Ishikawa (cell line): ENCODE measurements around the gene CLEC2B.

Experiments used
- CEBPB ChIP-seq: IDR thresholded peaks from 2 replicates; pipeline ENCODE4 v1.6.1; 2012
- CREB1 ChIP-seq: IDR thresholded peaks from 2 replicates; pipeline ENCODE4 v1.6.1; 2012; ENCODE audit warnings: low read depth
- EGR1 ChIP-seq: IDR thresholded peaks from 2 replicates; pipeline ENCODE4 v1.6.1; 2012
- EP300 ChIP-seq: IDR thresholded peaks from 2 replicates; pipeline ENCODE4 v1.6.1; 2012; ENCODE audit warnings: borderline replicate concordance
- FOXM1 ChIP-seq: IDR thresholded peaks from 2 replicates; pipeline ENCODE4 v1.6.1; 2012; ENCODE audit warnings: low read depth, borderline replicate concordance
- NFIC ChIP-seq: IDR thresholded peaks from 2 replicates; pipeline ENCODE4 v1.6.1; 2012
- RAD21 ChIP-seq: IDR thresholded peaks from 2 replicates; pipeline ENCODE4 v1.6.1; 2012; ENCODE audit warnings: low read depth
- REST ChIP-seq: IDR thresholded peaks from 2 replicates; pipeline ENCODE4 v1.6.1; 2012; ENCODE audit warnings: low read depth, mild to moderate bottlenecking
- TAF1 ChIP-seq: IDR thresholded peaks from 2 replicates; pipeline ENCODE4 v1.6.1; 2012; ENCODE audit warnings: low read depth, mild to moderate bottlenecking
- TCF12 ChIP-seq: IDR thresholded peaks from 2 replicates; pipeline ENCODE4 v1.6.1; 2012; ENCODE audit warnings: low read depth
- TEAD4 ChIP-seq: IDR thresholded peaks from 2 replicates; pipeline ENCODE4 v1.6.1; 2012
- USF1 ChIP-seq: IDR thresholded peaks from 2 replicates; pipeline ENCODE4 v1.6.1; 2012
- YY1 ChIP-seq: IDR thresholded peaks from 2 replicates; pipeline ENCODE4 v1.6.1; 2012; ENCODE audit warnings: low read depth
- ZBTB7A ChIP-seq: IDR thresholded peaks from 2 replicates; pipeline ENCODE4 v1.6.1; 2012; ENCODE audit warnings: low read depth
- TF ChIP-seq, protein P1 (sequence below): IDR thresholded peaks from 2 replicates; pipeline ENCODE4 v1.6.1; 2012

The CLEC2B gene

GRCh38 chr12:9813821-9814798 lies 55.0 kb downstream of the CLEC2B start:
- TF ChIP-seq YY1, result no peak
- peak; percentile 94 for TF ChIP-seq RAD21

GRCh38 chr12:9811621-9812020 lies 57.5 kb downstream of the CLEC2B start:
- no peak for TF ChIP-seq USF1
- TF ChIP-seq, protein P1, sequence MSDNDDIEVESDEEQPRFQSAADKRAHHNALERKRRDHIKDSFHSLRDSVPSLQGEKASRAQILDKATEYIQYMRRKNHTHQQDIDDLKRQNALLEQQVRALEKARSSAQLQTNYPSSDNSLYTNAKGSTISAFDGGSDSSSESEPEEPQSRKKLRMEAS, result no peak
- no peak for TF ChIP-seq EGR1

- no peak for TF ChIP-seq TAF1
- TF ChIP-seq ZBTB7A, result no peak
- no peak for TF ChIP-seq NFIC
- TF ChIP-seq YY1, result no peak
- no peak for TF ChIP-seq CREB1
Observed at GRCh38 chr12:9810671-9811070, 58.5 kb downstream of the CLEC2B start.

DNA sequence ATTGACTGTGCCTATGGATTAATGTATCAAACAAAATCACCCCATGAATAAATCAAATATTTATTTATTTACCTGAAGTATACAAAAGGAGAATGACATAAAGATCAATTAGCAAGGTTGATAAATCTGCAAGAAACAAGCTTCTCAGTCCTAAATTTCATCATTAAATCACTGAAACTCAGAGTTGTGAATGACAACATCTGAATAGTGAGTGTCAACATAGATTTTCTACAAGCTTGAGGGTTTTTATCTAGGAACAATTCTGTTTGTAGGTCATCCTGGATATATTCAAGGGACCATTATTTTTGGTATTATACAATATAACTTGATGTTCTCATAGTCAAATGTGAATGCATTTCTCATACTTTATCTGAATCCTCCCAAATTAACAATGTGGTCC lies 59.3 kb downstream of the CLEC2B start:
- TF ChIP-seq EP300 (no peak), YY1 (no peak), CEBPB (no peak), TAF1 (no peak), FOXM1 (no peak), NFIC (no peak), TEAD4 (no peak), CREB1 (no peak), TCF12 (no peak), REST (no peak)
- TF ChIP-seq, protein P1, result no peak

DNA sequence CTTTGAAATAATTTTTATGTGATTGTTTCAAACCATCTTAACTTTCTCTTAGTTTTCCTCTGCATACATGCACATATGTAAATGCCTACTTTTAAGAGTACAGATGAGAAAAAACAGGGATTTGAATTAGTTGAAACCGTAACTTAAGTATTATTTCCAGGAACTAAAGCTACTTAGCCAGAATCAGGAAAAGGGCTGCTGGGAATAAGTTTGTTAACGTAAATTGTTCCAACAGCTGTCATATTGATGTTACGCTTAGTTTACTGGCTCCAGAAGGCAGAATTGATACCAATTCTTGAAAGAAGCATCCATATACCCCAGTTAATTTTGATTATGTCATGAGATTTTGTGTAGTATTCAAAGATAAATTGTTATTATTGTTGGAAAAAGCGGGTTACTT lies 59.8 kb downstream of the CLEC2B start:
- TF ChIP-seq RAD21 (no peak), EGR1 (no peak), TAF1 (no peak), USF1 (no peak), EP300 (no peak), NFIC (no peak), REST (no peak), YY1 (no peak), ZBTB7A (no peak), FOXM1 (no peak), CEBPB (no peak), CREB1 (no peak), TCF12 (no peak), TEAD4 (no peak)
- TF ChIP-seq, protein P1, result no peak

- TF ChIP-seq EP300, result no peak
- TF ChIP-seq, protein P1, result no peak
- no peak for TF ChIP-seq YY1
- TF ChIP-seq REST, result no peak
- no peak for TF ChIP-seq RAD21
- TF ChIP-seq EGR1, result no peak
- no peak for TF ChIP-seq CEBPB
- TF ChIP-seq TEAD4, result no peak
- TF ChIP-seq USF1, result no peak
- TF ChIP-seq CREB1, result no peak
- no peak for TF ChIP-seq FOXM1
- TF ChIP-seq TAF1, result no peak
- TF ChIP-seq NFIC, result no peak
- TF ChIP-seq ZBTB7A, result no peak
- TF ChIP-seq TCF12, result no peak
Observed at GRCh38 chr12:9808504-9808903, 60.6 kb downstream of the CLEC2B start.
